Muscle of leg (tissue), 11 donors: Measurements from ENCODE around the gene CFAP99. TPM values are rescaled to one million over a fixed set of nuclear protein-coding genes. Genes with fewer than 3 reads are reported as not detected.

Source experiments
- DNase-seq: peaks from one replicate; pipeline ENCODE4 v3.0.0; 2013
- H3K27ac ChIP-seq: one replicate; pipeline ENCODE4 v1.5.1; 2013; ENCODE audit warnings: mild to moderate bottlenecking, low read length, control low read depth
- H3K27me3 ChIP-seq: one replicate; pipeline ENCODE4 v1.6.1; 2013; ENCODE audit warnings: low read length; ENCODE audit not compliant: control insufficient read depth, insufficient read depth
- H3K36me3 ChIP-seq: one replicate; pipeline ENCODE4 v1.6.1; 2013; ENCODE audit warnings: low read length; ENCODE audit not compliant: control insufficient read depth, insufficient read depth
- H3K4me1 ChIP-seq: one replicate; pipeline ENCODE4 v1.6.1; 2013; ENCODE audit warnings: low read length; ENCODE audit not compliant: control insufficient read depth, insufficient read depth
- H3K4me3 ChIP-seq: one replicate; pipeline ENCODE4 v1.5.1; 2013; ENCODE audit warnings: low read length, control low read depth
- H3K9me3 ChIP-seq: replicated peaks from 2 replicates; pipeline ENCODE4 v1.6.1; 2013; ENCODE audit warnings: low read depth, low read length; ENCODE audit not compliant: control insufficient read depth
- WGBS: methylation state at CpG from one replicate; pipeline ENCODE4 v1.1.5; 2013; ENCODE audit warnings: missing lambda C conversion rate; ENCODE audit not compliant: insufficient coverage; 5-methylcytosine and 5-hydroxymethylcytosine counted together
- polyA plus RNA-seq, 8 donors: library from polyadenylated mRNA; unstranded; fragments of 120-200 nt; gene quantifications; one replicate each; pipeline versions ENCODE4 v1.2.1 to v1.2.3, GENCODE V29; 2013; ENCODE audit warnings: inconsistent platforms in 1 of 8, low replicate concordance in 1 of 8; ENCODE audit not compliant: insufficient read length in 8 of 8, insufficient read depth in 1 of 8
- total RNA-seq: library from RNA; stranded (reverse); fragments of 120-200 nt; gene quantifications from one replicate; pipeline ENCODE4 v1.2.4, GENCODE V29; 2013

CFAP99 gene
- total and polyA plus RNA-seq, 9 donors, result 0.07 to 0.41 (median 0.13) TPM; not detected in 4

DNA sequence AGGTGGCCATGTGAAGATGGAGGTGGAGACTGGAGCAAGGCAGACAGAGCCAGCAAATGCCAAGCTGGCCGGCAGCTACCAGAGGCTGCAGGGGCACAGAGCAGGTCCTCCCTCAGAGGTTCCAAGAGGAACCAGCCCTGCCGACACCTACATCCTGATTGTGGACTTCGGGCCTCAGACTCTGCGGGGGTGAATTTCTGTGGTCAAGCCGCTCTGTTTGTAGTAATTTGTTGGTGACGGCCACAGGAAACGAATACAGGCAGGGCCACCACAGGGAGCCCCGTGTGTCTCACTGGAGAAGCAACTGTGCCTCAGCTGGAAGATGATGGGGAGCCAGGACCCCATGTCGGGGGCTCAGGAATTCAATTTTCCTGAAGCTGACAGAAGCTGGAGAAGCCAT is 28.6 kb upstream of the CFAP99 start:
- H3K27me3 ChIP-seq, result peaks cover 26% of the 10 kb centered on the region
- no peaks in the 10 kb centered on the region for H3K9me3 ChIP-seq
- DNase-seq, result no peak
- H3K36me3 ChIP-seq, result no peaks in the 10 kb centered on the region
- peaks cover 63% of the 10 kb centered on the region for H3K4me1 ChIP-seq
- H3K4me3 ChIP-seq, result no peak overlapping the region
- 47% methylated on average over 8 of the region's 9 CpGs for WGBS
- no peak overlapping the region for H3K27ac ChIP-seq

- DNase-seq, result peak; percentile 76
- Histone ChIP-seq H3K36me3 (no peaks in the 10 kb centered on the region), H3K9me3 (no peaks in the 10 kb centered on the region), H3K4me3 (no peak overlapping the region), H3K27ac (peak overlapping the region; percentile 35), H3K27me3 (peaks cover 26% of the 10 kb centered on the region), H3K4me1 (peaks cover 63% of the 10 kb centered on the region)
- WGBS, result 5% methylated on average over 15 of the region's 20 CpGs
Observed at GRCh38 chr4:2390784-2391421, 27.9 kb upstream of the CFAP99 start.

GRCh38 chr4:2393353-2394270 is 25.1 kb upstream of the CFAP99 start:
- Histone ChIP-seq H3K27ac (peak overlapping the region; percentile 32), H3K4me1 (peaks cover 52% of the 10 kb centered on the region), H3K9me3 (no peaks in the 10 kb centered on the region), H3K4me3 (no peak overlapping the region), H3K27me3 (peaks cover 25% of the 10 kb centered on the region), H3K36me3 (no peaks in the 10 kb centered on the region)
- 9% methylated on average over 26 of the region's 28 CpGs for WGBS
- DNase-seq, result peak; percentile 92

DNA sequence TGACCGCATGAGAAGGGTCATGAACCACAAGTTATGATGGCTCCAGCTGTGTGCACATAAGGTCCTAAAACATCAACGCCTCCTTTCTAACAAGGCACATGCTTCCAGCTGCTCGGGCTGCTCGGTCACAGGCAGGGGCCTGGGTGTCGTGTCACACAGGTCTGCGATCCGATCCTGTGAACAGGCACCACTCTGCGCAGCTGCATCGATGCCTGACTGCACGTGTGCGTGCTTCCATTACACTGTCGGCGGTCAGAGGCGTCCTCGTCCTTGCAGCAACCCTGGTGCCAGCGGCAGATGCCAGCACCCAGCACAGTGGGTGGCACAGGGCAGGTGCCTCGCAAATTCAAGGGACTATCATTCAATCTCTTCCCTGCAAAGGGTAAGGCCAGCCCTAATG is 24.2 kb upstream of the CFAP99 start:
- peaks cover 20% of the 10 kb centered on the region for H3K27me3 ChIP-seq

GRCh38 chr4:2395038-2395437 is 23.7 kb upstream of the CFAP99 start:
- peaks cover 18% of the 10 kb centered on the region for H3K27me3 ChIP-seq
- H3K4me3 ChIP-seq, result no peak overlapping the region
- peaks cover 38% of the 10 kb centered on the region for H3K4me1 ChIP-seq
- H3K9me3 ChIP-seq, result no peaks in the 10 kb centered on the region
- H3K36me3 ChIP-seq, result no peaks in the 10 kb centered on the region
- DNase-seq, result no peak
- 70% methylated on average over 6 of the region's 9 CpGs for WGBS
- H3K27ac ChIP-seq, result no peak overlapping the region

More for the DNA sequence above, 24.2 kb upstream of the CFAP99 start:
- Histone ChIP-seq H3K36me3 (no peaks in the 10 kb centered on the region), H3K27ac (no peak overlapping the region), H3K4me1 (peaks cover 43% of the 10 kb centered on the region), H3K4me3 (no peak overlapping the region), H3K9me3 (no peaks in the 10 kb centered on the region)
- WGBS, result 75% methylated on average over 14 of the region's 17 CpGs
- DNase-seq, result no peak

GRCh38 chr4:2395584-2395983 is 23.2 kb upstream of the CFAP99 start:
- H3K9me3 ChIP-seq, result no peaks in the 10 kb centered on the region
- no peaks in the 10 kb centered on the region for H3K36me3 ChIP-seq
- H3K4me3 ChIP-seq, result no peak overlapping the region
- H3K27me3 ChIP-seq, result peaks cover 14% of the 10 kb centered on the region
- 63% methylated on average over 5 of the region's 9 CpGs for WGBS
- H3K4me1 ChIP-seq, result peaks cover 32% of the 10 kb centered on the region
- H3K27ac ChIP-seq, result no peak overlapping the region
- DNase-seq, result no peak

DNA sequence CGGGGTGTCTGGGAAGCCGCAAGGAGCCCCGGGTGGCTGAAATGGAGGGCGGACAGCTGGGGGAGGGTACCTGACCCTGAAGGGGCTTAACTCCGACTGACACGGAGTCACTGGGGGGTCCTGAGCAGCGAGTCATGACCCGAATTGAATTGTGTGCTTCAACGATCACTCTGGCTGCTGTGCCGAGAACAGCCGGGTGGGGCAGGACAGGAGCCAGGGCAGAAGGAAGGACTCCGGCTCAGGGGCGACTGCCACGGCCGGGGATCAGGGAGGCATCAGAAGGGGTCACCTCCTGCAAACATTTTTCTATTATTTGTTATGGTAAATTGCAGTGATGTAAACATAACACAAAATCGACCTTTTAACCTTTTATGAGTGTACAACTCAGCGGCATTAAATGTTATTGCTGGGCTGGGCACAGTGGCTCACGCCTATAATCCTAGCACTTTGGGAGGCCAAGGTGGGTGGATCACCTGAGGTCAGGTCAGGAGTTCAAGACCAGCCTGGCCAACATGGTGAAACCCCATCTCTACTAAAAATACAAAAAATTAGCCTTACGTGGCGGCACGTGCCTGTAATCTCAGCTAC is 21.9 kb upstream of the CFAP99 start:
- H3K27ac ChIP-seq, result no peak overlapping the region
- 74% methylated on average over 15 of the region's 21 CpGs for WGBS
- H3K36me3 ChIP-seq, result no peaks in the 10 kb centered on the region
- H3K4me3 ChIP-seq, result no peak overlapping the region
- no peak for DNase-seq
- H3K27me3 ChIP-seq, result peaks cover 16% of the 10 kb centered on the region
- H3K4me1 ChIP-seq, result peaks cover 30% of the 10 kb centered on the region
- no peaks in the 10 kb centered on the region for H3K9me3 ChIP-seq

GRCh38 chr4:2397596-2398379 is 21.0 kb upstream of the CFAP99 start:
- Histone ChIP-seq H3K4me3 (no peak overlapping the region), H3K36me3 (no peaks in the 10 kb centered on the region), H3K4me1 (peaks cover 39% of the 10 kb centered on the region), H3K27ac (no peak overlapping the region), H3K27me3 (peaks cover 21% of the 10 kb centered on the region), H3K9me3 (no peaks in the 10 kb centered on the region)
- no peak for DNase-seq
- WGBS, result 73% methylated on average over 14 of the region's 20 CpGs

DNA sequence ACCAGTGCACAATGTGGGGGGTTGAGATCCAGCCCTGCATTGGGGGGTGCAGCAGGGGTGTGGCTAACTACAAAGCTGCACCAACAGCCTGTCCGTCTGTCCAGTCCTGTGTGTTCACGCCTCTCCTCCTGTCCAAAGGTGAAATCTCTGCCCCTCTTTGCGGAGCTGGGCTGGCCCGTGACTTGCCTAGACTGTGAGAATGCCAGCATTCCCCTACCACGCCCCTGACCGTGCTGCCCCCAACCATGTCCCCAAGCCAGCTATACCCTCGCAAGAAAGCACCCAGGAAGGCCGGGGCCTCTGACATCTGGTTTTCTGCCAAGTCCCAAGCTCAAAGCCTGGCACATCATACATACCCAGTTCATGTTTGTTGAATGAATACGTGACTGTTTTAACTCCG is 19.5 kb upstream of the CFAP99 start:
- no peak overlapping the region for H3K4me3 ChIP-seq
- peaks cover 15% of the 10 kb centered on the region for H3K27me3 ChIP-seq
- 94% methylated on average over 8 of the region's 10 CpGs for WGBS
- H3K9me3 ChIP-seq, result no peaks in the 10 kb centered on the region
- peaks cover 32% of the 10 kb centered on the region for H3K4me1 ChIP-seq
- no peaks in the 10 kb centered on the region for H3K36me3 ChIP-seq
- no peak overlapping the region for H3K27ac ChIP-seq
- no peak for DNase-seq
